ENCODE measurements around the gene DSG4.

Gene DSG4

GRCh38 chr18:31451625-31452024 lies 75.0 kb downstream of the DSG4 start:
- DNase-seq (ENCODE audit: low read depth in 2 of 2), result no peak
- H3K4me3 ChIP-seq (replicated peaks in 1 of 2; ENCODE audit: low read depth in 2 of 2, low read length in 2 of 2), result no peak overlapping the region
- no peak for TF ChIP-seq CTCF (IDR thresholded peaks at IDR 0.05; ENCODE audit: low read depth, low read length)

GRCh38 chr18:31454066-31454708 lies 77.6 kb downstream of the DSG4 start:
- H3K4me3 ChIP-seq (replicated peaks in 1 of 2; ENCODE audit: low read depth in 2 of 2, low read length in 2 of 2), result no peak overlapping the region
- DNase-seq (ENCODE audit: low read depth in 2 of 2), result peak; percentile 67 to 77
- TF ChIP-seq CTCF (IDR thresholded peaks at IDR 0.05; ENCODE audit: low read depth, low read length), result no peak

Data from cardiac fibroblast (primary cell).